Stimulated activated CD8-positive, alpha-beta memory T cell treated with anti-CD3 and anti-CD28 coated beads, Interleukin-4, amount 100 ng/mL, for 48 hours (primary cell): ENCODE data around the gene DKK1.
"Not testable (repeated sequence)": the region's sequence is repeated elsewhere in the genome, so short reads cannot be mapped to it uniquely, and the experiment has no call there.

Experiments
- DNase-seq: peaks from one replicate; pipeline ENCODE4 v3.0.0-alpha.2; 2020

The DKK1 gene

GRCh38 chr10:52318136-52318701, 4.1 kb downstream of the DKK1 start:
- DNase-seq = no peak

- no peak for DNase-seq
Observed at GRCh38 chr10:52318822-52319464, 4.9 kb downstream of the DKK1 start.

- no peak for DNase-seq
Observed at GRCh38 chr10:52319926-52320325, 5.8 kb downstream of the DKK1 start.

GRCh38 chr10:52322323-52322722, 8.2 kb downstream of the DKK1 start:
- DNase-seq = no peak

GRCh38 chr10:52322936-52323335, 8.9 kb downstream of the DKK1 start:
- DNase-seq = no peak

GRCh38 chr10:52326382-52326781, 12.3 kb downstream of the DKK1 start:
- DNase-seq = no peak

GRCh38 chr10:52331638-52332364, 17.7 kb downstream of the DKK1 start:
- DNase-seq = no peak

- DNase-seq = no peak
Observed at GRCh38 chr10:52332815-52333214, 18.7 kb downstream of the DKK1 start.

GRCh38 chr10:52334595-52334994, 20.5 kb downstream of the DKK1 start:
- DNase-seq = no peak

GRCh38 chr10:52335665-52336064, 21.6 kb downstream of the DKK1 start:
- DNase-seq = no peak

- no peak for DNase-seq
Observed at GRCh38 chr10:52337225-52337624, 23.1 kb downstream of the DKK1 start.

- DNase-seq = no peak
Observed at GRCh38 chr10:52343439-52343838, 29.4 kb downstream of the DKK1 start.

GRCh38 chr10:52346394-52347326, 32.6 kb downstream of the DKK1 start:
- DNase-seq = no peak

GRCh38 chr10:52347327-52347667, 33.2 kb downstream of the DKK1 start:
- no peak for DNase-seq

GRCh38 chr10:52348037-52348564, 34.0 kb downstream of the DKK1 start:
- no peak for DNase-seq

GRCh38 chr10:52351914-52352330, 37.8 kb downstream of the DKK1 start:
- no peak for DNase-seq

GRCh38 chr10:52353205-52353604, 39.1 kb downstream of the DKK1 start:
- DNase-seq = no peak

GRCh38 chr10:52353960-52354394, 39.9 kb downstream of the DKK1 start:
- no peak for DNase-seq

GRCh38 chr10:52357971-52358370, 43.9 kb downstream of the DKK1 start:
- no peak for DNase-seq

- no peak for DNase-seq
Observed at GRCh38 chr10:52359441-52359840, 45.4 kb downstream of the DKK1 start.

- not testable (repeated sequence) for DNase-seq
Observed at GRCh38 chr10:52365547-52366432, 51.7 kb downstream of the DKK1 start.
